HFFc6 (cell line): ENCODE results near the gene MYO18A. TPM values are rescaled to one million over a fixed set of nuclear protein-coding genes. Genes with fewer than 3 reads are reported as not detected.

Experiments
- DNase-seq: peaks from one replicate; pipeline ENCODE4 v3.0.0-alpha.2; 2018
- H3K27ac Mint-ChIP-seq: 2 replicates; pipeline ENCODE4 v1.8.0; 2020; ENCODE audit warnings: mild to moderate bottlenecking, mixed read lengths
- H3K27me3 Mint-ChIP-seq: 2 replicates; pipeline ENCODE4 v1.8.0; 2021; ENCODE audit warnings: mild to moderate bottlenecking, moderate library complexity, mixed read lengths; ENCODE audit not compliant: insufficient read depth
- H3K36me3 Mint-ChIP-seq: 2 replicates; pipeline ENCODE4 v1.8.0; 2021; ENCODE audit warnings: low read depth, mixed read lengths
- H3K4me1 Mint-ChIP-seq: 2 replicates; pipeline ENCODE4 v1.8.0; 2020; ENCODE audit warnings: low read depth, mixed read lengths
- H3K4me3 Mint-ChIP-seq: 2 replicates; pipeline ENCODE4 v1.8.0; 2020; ENCODE audit warnings: mild to moderate bottlenecking, moderate library complexity, mixed read lengths
- H3K9me3 Mint-ChIP-seq: 2 replicates; pipeline ENCODE4 v1.8.0; 2020; ENCODE audit warnings: mild to moderate bottlenecking, mixed read lengths
- total RNA-seq, 6 experiments: library from RNA; stranded (reverse); fragmentation: NEBNext Ultra II Directional; extraction: Animal tissue kit (Norgen Biotek cat#: 25700); gene quantifications; 2 replicates in 1 of 6; 3 replicates in 5 of 6; pipeline ENCODE4 v1.2.3, GENCODE V29; 2021
- TF ChIP-seq, protein P1 (sequence below): fragments of 200-600 bp; sonication (generic); IDR thresholded peaks from 2 replicates; pipeline ENCODE4 v1.5.0; 2021; ENCODE audit warnings: antibody characterized with exemption, mild to moderate bottlenecking

MYO18A gene
- total RNA-seq, 6 experiments from 2014 or later: 39.2 to 57.7 (median 42.9) TPM

DNA sequence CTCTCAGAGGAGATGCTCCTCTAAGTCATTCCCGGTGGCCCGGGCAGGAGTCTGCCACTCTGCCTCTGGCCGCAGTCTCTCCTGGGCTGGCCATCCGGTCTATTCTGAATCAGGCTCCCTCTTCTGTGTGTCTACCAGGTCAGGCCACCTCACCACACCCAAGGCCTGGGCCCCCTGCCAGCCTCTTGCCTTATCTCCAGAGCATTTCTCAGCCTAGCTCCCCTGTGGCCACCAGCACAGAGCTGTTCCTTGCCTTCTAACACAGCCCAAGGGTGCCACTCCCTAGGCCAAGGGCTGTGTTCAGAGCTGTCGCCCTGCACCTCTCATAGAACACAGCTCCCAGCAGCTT lies 55.3 kb downstream of the MYO18A start:
- H3K4me1 Mint-ChIP-seq: peaks cover 15% of the 10 kb centered on the region
- no peaks in the 10 kb centered on the region for H3K9me3 Mint-ChIP-seq
- peak overlapping the region; percentile 15; the same call in 1 of the 2 replicates for H3K27ac Mint-ChIP-seq
- H3K36me3 Mint-ChIP-seq: no peaks in the 10 kb centered on the region; the same call in 1 of the 2 replicates
- no peak overlapping the region for H3K4me3 Mint-ChIP-seq
- DNase-seq: no peak
- TF ChIP-seq, protein P1, sequence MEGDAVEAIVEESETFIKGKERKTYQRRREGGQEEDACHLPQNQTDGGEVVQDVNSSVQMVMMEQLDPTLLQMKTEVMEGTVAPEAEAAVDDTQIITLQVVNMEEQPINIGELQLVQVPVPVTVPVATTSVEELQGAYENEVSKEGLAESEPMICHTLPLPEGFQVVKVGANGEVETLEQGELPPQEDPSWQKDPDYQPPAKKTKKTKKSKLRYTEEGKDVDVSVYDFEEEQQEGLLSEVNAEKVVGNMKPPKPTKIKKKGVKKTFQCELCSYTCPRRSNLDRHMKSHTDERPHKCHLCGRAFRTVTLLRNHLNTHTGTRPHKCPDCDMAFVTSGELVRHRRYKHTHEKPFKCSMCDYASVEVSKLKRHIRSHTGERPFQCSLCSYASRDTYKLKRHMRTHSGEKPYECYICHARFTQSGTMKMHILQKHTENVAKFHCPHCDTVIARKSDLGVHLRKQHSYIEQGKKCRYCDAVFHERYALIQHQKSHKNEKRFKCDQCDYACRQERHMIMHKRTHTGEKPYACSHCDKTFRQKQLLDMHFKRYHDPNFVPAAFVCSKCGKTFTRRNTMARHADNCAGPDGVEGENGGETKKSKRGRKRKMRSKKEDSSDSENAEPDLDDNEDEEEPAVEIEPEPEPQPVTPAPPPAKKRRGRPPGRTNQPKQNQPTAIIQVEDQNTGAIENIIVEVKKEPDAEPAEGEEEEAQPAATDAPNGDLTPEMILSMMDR: no peak
- H3K27me3 Mint-ChIP-seq: peaks cover 3% of the 10 kb centered on the region; the same call in 1 of the 2 replicates

- H3K27ac Mint-ChIP-seq: peak overlapping the region; percentile 31; the same call in 1 of the 2 replicates
- H3K27me3 Mint-ChIP-seq: peaks cover 3% of the 10 kb centered on the region; the same call in 1 of the 2 replicates
- peak; percentile 73 for DNase-seq
- peaks cover under 1% of the 10 kb centered on the region for H3K36me3 Mint-ChIP-seq
- TF ChIP-seq, protein P1: peak; percentile 86
- H3K9me3 Mint-ChIP-seq: no peaks in the 10 kb centered on the region
- H3K4me1 Mint-ChIP-seq: peaks cover 15% of the 10 kb centered on the region
- H3K4me3 Mint-ChIP-seq: no peak overlapping the region
Observed at GRCh38 chr17:29124135-29124924, 55.9 kb downstream of the MYO18A start.

GRCh38 chr17:29123111-29123510 lies 57.1 kb downstream of the MYO18A start:
- DNase-seq: no peak
- H3K4me1 Mint-ChIP-seq: peaks cover 15% of the 10 kb centered on the region

DNA sequence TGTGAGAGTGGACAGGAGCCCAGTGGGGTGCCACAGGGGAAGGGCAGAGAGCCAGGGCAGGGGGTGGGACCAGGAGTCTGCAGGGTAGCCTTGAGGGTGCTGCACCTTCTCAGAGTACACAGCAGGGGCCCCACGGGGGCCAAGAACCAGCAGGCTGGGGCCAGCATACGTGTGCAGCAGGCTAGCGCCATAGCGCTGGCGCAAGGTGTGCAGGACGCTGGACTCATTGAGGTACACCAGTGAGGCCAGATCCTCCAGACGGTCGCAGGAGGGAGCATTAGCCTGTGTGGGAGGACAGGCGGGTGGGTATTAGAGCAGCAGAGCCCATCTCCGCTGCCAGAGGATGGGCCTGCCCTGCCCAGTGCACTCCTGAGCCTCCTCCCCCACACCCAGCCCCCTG lies 58.8 kb downstream of the MYO18A start:
- H3K36me3 Mint-ChIP-seq: peaks cover 10% of the 10 kb centered on the region
- no peak overlapping the region for H3K4me3 Mint-ChIP-seq
- peaks cover 15% of the 10 kb centered on the region for H3K4me1 Mint-ChIP-seq
- H3K27ac Mint-ChIP-seq: no peak overlapping the region
- DNase-seq: no peak
- TF ChIP-seq, protein P1: no peak
- H3K27me3 Mint-ChIP-seq: peaks cover 4% of the 10 kb centered on the region; the same call in 1 of the 2 replicates
- H3K9me3 Mint-ChIP-seq: no peaks in the 10 kb centered on the region

More at GRCh38 chr17:29123111-29123510, 57.1 kb downstream of the MYO18A start:
- Mint-ChIP-seq H3K27me3 (peaks cover 4% of the 10 kb centered on the region; the same call in 1 of the 2 replicates), H3K9me3 (no peaks in the 10 kb centered on the region), H3K27ac (no peak overlapping the region), H3K36me3 (peaks cover 10% of the 10 kb centered on the region), H3K4me3 (no peak overlapping the region)
- TF ChIP-seq, protein P1: no peak

DNA sequence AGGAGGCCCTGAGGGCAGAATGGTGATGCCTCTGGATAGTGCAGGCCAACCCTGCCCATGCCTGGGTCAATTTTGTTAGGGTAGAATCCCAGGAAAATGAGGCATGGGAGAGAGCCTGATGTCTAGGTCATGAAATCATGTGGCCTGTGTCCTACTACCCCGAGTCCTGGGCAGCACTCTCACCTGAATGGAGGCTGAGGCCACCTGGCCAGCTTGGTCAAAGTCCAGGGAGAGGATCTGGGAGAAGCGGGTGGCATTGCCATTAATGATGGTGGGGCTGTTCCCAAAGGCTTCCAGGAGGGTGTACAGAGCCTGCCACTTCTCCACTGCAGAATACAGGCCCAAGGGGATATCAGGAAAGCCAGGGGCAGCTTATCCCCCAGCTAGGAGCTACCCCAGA lies 59.8 kb downstream of the MYO18A start:
- Mint-ChIP-seq H3K27ac (no peak overlapping the region), H3K36me3 (peaks cover 10% of the 10 kb centered on the region), H3K4me3 (no peak overlapping the region), H3K27me3 (peaks cover 4% of the 10 kb centered on the region; the same call in 1 of the 2 replicates), H3K4me1 (peaks cover 14% of the 10 kb centered on the region), H3K9me3 (no peaks in the 10 kb centered on the region)
- no peak for DNase-seq
- TF ChIP-seq, protein P1: no peak
